GM18499 (cell line): ENCODE data around the gene EPB41L2.

Experiments
- ATAC-seq: cut with Tn5 transposase; IDR thresholded peaks from one replicate; pipeline ENCODE4 v1.9.1; 2021; ENCODE audit warnings: moderate number of reproducible peaks; ENCODE audit not compliant: insufficient read depth, unreplicated experiment

The EPB41L2 gene

DNA sequence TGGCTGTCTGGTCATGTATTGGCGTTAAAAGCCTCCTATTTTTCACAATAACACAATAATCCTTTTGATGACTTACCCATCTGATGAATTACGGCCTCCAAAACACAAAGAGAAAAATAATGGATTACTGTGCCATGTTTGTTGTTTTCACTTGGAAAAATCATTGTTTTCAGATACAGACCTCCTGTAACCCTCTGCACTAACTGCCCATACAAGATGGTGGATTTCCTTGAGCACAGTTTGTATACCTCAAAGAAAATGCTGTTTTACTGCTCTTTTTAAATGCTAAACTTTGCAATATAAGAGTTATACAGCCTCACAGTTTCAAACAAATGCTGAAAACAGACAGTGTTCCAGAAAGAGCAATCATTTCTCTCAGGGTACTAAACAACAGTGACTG, 174.8 kb downstream of the EPB41L2 start:
- no peak for ATAC-seq

GRCh38 chr6:130886966-130887365, 176.1 kb downstream of the EPB41L2 start:
- no peak for ATAC-seq

GRCh38 chr6:130885392-130886192, 177.5 kb downstream of the EPB41L2 start:
- ATAC-seq, result peak; percentile 61

- ATAC-seq, result no peak
Observed at GRCh38 chr6:130882370-130882769, 180.7 kb downstream of the EPB41L2 start.

- no peak for ATAC-seq
Observed at GRCh38 chr6:130879826-130880225, 183.2 kb downstream of the EPB41L2 start.

DNA sequence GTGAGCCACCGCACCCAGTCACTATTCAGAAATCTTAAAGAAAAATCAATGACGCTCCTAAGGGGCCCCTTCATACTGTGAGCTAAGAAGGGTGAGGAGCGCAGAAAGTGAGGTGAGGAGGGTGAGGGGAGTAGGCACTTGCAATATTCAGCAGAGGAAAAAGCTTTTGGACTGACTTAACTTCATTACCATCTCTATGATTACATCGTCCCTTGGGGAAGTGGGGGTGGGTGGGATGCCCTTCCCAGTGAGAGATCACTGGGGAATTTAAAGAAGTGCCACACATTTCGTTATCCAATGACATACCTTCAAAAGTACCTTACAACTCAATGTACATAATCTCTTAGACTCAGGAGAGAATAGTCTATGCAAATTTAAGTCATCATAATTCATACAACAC, 189.3 kb downstream of the EPB41L2 start:
- ATAC-seq, result no peak

DNA sequence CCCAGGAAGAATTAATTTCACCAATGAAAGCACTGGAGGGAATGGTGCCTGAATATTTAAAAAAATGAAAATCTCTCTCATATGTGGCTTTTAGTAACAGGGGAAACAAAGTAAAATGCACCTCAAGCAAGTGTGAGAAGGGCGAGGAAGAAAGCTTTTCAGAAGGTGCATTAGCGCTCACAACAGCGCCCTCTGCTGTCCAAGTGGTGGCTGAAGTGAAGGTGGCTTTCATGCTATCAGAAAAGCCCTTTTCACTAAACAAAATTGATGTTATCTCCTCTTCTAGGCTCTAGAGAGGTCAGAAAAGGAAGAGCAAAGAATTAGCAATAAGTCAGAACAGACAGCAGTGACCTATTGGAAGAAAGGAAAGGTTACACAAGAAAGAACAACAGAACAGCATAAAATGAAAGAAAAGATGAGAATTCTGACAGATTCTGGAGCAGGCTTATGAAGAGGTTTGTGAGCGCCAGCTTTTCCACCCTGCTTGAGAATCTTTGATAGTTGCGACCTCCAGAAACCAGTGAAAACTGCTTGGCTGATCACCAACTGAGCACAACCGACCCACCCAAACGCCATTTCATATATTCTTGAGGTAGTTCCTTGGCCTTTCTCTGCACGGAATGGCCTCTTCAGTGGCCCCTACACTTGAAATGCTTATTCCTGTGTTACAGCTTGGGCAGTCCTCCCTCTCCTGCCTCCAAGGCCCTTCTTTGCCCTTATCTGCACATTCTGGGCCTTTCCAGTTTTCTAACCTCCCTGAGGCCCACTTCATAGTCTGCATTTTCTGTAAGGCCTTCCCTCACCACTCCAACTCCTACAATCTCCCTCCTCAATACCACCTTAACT, 190.6 kb downstream of the EPB41L2 start:
- ATAC-seq, result no peak

GRCh38 chr6:130870179-130870880, 192.7 kb downstream of the EPB41L2 start:
- ATAC-seq, result no peak

DNA sequence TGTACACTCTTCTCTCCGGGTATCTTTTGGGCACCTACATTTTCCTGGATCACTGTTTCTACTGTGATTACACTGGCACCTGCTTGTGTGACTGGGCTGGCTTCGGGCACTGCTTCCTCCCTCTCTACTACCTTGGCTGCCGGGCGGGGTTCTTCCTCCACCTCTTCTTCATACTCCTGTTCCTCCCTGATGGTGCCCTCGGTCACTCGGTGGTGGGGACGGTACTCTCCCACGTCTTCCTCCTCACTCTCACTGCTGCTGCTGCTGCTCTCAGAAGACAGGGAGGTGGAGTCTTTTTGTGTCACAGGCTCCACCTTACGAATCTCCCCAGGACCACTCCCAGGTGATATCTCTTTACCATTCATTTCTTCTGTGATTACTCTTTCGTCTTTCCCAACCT, 193.4 kb downstream of the EPB41L2 start:
- no peak for ATAC-seq

GRCh38 chr6:130865793-130866192, 197.3 kb downstream of the EPB41L2 start:
- ATAC-seq, result no peak

DNA sequence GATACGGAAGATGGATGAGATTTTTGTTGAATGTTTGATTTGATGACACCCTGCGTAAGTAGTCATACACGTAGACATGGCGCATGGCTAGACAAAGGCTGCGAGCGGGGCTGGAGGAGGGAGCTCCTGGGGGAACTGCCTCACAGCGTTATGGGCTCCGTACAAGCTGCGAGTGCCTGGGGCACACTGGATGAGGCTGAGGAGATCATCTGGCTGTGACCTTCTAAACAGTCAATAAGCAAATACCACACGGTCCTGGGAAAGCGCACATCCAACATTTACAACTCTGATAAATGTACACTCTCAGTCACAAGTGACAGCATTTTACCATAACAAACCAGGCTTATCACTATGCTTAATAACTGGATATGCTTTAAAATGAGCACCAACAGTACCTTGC, 198.7 kb downstream of the EPB41L2 start:
- no peak for ATAC-seq

DNA sequence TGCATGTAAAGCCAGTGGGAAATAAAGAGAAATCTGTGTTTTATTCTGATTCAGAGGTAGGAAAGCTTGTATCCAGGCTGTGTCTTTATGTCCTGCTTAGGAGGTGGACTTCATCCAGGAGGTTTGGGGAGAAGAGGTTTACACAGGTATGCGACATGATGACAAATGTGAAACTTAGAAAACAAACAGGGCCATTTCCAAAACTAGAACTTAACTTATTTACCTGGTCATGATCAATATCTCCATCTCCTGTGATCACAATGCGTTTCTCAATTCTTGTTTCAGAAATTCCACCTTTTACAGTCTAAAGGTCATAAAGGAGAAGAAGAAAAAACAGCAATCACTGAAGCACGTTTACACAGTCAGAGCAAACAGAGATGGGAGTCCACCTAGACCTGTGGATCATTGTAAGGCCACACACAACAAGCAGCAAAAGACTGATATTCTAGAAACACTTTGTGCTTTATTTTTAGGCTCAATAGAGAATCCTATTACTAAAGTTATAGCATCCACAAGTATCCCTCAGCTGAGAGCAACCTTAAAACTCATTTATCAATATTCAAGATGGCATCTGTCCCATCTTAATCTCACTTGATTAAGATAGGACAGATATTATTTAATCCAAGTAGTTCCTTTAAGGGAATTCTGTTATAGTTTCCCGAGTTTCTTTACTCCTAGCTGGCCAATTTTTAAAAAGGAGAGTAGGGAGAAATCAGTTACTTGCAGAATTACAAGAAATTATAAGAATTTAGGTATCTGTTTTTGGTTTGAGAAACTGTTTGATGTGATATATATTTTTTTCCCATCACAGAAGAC, 199.4 kb downstream of the EPB41L2 start:
- ATAC-seq, result no peak

DNA sequence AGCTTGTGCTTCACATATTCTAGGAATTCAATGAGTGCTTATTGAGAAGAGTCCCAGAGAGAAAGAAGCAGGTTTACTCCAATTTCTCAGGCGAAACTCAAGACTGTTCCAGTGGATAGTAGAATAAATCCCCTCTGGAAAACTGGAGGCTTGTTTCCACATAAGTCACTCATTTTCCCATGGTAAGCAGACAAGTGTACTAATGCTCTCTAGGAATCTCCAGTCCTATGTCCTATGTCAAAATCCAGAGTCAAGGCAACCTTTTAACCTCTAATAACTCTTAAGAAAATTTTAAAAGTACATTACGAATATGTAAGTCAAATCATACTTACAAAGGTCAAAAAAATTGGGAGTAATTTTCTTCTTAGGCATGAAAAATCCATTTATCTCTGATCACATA, 200.7 kb downstream of the EPB41L2 start:
- ATAC-seq, result no peak

DNA sequence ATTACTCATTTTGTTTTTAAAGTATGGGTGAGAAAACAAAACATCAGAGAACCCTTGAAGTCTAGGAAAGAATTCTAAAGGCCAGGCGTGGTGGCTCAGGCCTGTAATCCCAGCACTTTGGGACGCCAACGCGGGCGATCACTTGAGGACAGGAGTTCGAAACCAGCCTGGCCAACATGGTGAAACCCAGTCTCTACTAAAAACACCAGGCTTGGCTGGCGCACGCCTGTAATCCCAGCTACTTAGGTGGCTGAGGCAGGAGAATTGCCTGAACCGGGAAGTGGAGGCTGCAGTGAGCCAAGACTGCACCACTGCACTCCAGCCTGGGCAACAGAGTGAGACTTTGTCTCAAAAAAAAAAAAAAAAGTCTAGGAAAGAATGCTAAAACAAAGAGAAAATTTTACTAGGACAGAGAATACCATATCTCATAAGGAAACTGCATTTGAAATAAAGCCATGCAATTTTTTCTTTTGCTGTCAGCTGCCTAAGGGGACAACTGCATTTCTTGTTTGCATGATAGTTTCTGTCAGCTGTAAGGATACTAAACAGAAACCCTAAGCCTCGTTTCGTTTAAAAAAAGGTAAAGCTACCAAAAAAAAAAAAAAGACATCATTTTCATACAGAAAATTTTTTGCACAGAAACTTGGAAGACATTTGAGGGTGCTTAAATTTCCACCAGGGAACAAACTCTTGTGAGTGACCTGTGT, 203.7 kb downstream of the EPB41L2 start:
- ATAC-seq, result no peak

DNA sequence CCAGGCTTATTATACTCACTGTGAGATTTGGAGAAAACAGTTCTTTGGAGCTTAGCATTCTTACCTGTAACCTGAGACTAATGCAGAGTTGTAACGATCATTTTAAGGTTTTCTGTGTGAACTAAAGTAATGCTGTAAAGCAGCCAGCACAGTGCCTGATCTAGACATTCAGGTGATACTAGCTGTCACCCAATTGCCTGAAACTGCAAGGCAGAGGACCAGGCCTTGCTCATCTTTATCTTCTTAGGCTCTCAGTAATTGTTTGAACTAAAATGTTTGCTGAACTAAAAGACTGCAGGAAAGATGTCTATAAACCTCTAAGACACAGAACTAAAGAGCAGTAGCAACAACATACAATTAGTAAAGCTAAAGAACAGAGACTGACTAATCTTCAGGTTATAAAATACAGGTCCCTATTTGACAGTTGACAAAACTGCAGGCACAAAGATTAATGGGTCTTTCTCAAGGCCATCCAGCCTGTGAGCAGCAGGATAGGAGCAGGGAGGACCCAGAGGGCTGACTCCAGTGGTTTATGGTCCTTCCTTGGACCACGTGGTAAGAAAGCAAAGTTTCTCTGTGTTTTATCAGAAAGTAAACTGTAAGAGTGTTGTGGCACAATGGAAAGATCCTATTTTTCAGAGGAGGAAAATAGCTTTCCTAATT, 204.4 kb downstream of the EPB41L2 start:
- ATAC-seq, result no peak

GRCh38 chr6:130858054-130858453, 205.0 kb downstream of the EPB41L2 start:
- ATAC-seq, result no peak

GRCh38 chr6:130853555-130854183, 209.4 kb downstream of the EPB41L2 start:
- no peak for ATAC-seq

GRCh38 chr6:130852844-130853554, 210.0 kb downstream of the EPB41L2 start:
- ATAC-seq, result no peak
